ENCODE data around the gene LSM12.

DNA sequence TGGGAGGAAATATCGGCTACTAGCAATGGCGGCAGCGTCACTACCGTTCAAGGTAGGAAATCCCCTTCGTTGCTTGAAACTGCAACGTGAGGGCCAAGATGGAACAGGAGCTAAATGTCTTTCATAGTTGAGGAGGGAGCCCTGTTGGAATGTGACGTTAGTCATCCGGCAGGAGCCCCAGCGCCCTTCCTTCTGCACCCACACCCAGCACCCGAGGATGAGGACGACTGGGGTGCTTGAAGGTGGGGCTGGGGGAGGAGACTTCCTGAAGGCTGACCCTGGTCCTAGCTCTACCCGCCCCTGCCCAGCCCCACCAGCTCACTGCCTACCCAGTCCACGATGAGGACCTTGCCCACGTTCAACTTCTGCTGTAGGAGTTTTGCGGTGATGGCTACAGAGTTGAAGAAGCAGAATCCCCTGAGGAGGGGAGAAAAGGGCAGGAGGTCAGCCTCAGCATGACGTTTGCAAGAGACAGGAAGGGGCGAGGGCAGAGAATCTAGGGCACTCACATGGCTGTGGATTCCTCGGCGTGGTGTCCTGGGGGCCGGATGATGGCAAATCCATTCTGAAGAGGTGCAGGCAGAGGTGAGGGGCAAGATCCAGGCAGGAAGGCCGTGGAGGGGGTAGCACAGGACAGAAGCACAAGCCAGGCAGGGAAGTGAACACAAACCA, 15.9 kb upstream of the LSM12 start:
- TF ChIP-seq CTCF (IDR thresholded peaks at IDR 0.05) (no peak), POLR2A (IDR thresholded peaks at IDR 0.05) (no peak)

All from uterus (tissue), 2 donors.